Neural crest cell (in vitro differentiated cells): ENCODE measurements around the gene DNASE1L2. TPM values are rescaled to one million over a fixed set of nuclear protein-coding genes. Genes with fewer than 3 reads are reported as not detected.

ENCODE experiments used
- DNase-seq: peaks from one replicate; pipeline ENCODE4 v3.0.0; 2021; ENCODE audit warnings: low read depth, mixed read lengths, low spot score
- H3K27ac Mint-ChIP-seq: one replicate; pipeline ENCODE4 v1.8.0; 2021; ENCODE audit warnings: mild to moderate bottlenecking, mixed read lengths; ENCODE audit not compliant: unreplicated experiment
- H3K27me3 Mint-ChIP-seq: 2 replicates; pipeline ENCODE4 v1.8.0; 2021; ENCODE audit warnings: low read depth, mild to moderate bottlenecking, mixed read lengths
- H3K36me3 Mint-ChIP-seq: 2 replicates; pipeline ENCODE4 v1.8.0; 2021; ENCODE audit warnings: low read depth, mild to moderate bottlenecking, mixed read lengths
- H3K4me1 Mint-ChIP-seq: 2 replicates; pipeline ENCODE4 v1.8.0; 2021; ENCODE audit warnings: mixed read lengths
- H3K4me3 Mint-ChIP-seq: one replicate; pipeline ENCODE4 v1.8.0; 2021; ENCODE audit warnings: mild to moderate bottlenecking, mixed read lengths
- H3K9me3 Mint-ChIP-seq: 2 replicates; pipeline ENCODE4 v1.8.0; 2021; ENCODE audit warnings: mixed read lengths
- CTCF ChIP-seq: fragments of 200-600 bp; sonication (generic); conservative IDR thresholded peaks from 2 replicates; pipeline ENCODE4 v1.5.0; 2021; ENCODE audit warnings: antibody characterized with exemption, mild to moderate bottlenecking
- total RNA-seq: library from RNA; stranded (reverse); gene quantifications from 2 replicates; pipeline ENCODE4 v1.2.1, GENCODE V29; 2021

The DNASE1L2 gene
- total RNA-seq, 1 donor from 2014 or later = 1.6 TPM

- Mint-ChIP-seq H3K4me3 (no peak overlapping the region), H3K27ac (no peak overlapping the region), H3K9me3 (no peaks in the 10 kb centered on the region), H3K4me1 (peaks cover 9% of the 10 kb centered on the region), H3K27me3 (no peaks in the 10 kb centered on the region), H3K36me3 (no peaks in the 10 kb centered on the region)
- no peak for DNase-seq
- no peak for TF ChIP-seq CTCF
These were observed 7.2 kb upstream of the DNASE1L2 start for GRCh38 chr16:2229091-2229490.

DNA sequence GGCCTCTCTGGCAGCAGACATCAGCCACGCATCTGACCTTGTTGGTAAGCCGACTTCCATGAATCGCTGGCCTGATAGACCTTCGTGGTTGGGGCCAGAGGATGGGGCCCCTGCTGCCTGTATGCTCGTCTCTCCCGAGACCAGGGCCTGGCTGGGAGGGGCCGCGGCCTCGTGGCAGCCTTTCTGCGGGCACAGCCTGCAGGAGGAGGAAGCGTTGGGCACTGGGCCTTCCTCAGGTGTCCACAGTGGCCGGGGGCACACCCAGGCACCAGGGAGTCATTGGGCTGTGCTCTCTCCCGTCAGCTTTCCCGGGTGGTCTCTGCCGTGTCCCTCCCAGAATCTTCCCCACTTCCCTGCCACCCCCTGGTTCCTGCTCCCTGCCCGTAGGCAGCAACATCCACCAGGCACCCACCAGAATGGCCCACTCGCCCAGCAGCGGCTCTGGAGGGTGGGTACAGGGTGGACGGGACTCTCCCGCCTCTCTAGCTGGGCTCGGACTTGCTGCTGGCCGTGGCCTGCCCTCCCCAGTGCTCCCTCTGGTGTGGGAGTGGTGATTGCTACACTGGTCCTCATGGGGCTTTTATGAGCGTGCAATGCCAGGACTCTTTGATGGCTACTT is 6.5 kb upstream of the DNASE1L2 start:
- TF ChIP-seq CTCF = no peak
- Mint-ChIP-seq H3K27ac (no peak overlapping the region), H3K4me3 (no peak overlapping the region), H3K36me3 (no peaks in the 10 kb centered on the region), H3K4me1 (peaks cover 5% of the 10 kb centered on the region), H3K27me3 (no peaks in the 10 kb centered on the region), H3K9me3 (no peaks in the 10 kb centered on the region)
- no peak for DNase-seq

- DNase-seq = no peak
- Mint-ChIP-seq H3K4me3 (no peak overlapping the region), H3K4me1 (peaks cover 5% of the 10 kb centered on the region), H3K36me3 (peaks cover under 1% of the 10 kb centered on the region), H3K9me3 (no peaks in the 10 kb centered on the region), H3K27me3 (peaks cover 1% of the 10 kb centered on the region), H3K27ac (no peak overlapping the region)
- TF ChIP-seq CTCF = no peak
These were observed 5.9 kb upstream of the DNASE1L2 start for GRCh38 chr16:2230376-2230775.

DNA sequence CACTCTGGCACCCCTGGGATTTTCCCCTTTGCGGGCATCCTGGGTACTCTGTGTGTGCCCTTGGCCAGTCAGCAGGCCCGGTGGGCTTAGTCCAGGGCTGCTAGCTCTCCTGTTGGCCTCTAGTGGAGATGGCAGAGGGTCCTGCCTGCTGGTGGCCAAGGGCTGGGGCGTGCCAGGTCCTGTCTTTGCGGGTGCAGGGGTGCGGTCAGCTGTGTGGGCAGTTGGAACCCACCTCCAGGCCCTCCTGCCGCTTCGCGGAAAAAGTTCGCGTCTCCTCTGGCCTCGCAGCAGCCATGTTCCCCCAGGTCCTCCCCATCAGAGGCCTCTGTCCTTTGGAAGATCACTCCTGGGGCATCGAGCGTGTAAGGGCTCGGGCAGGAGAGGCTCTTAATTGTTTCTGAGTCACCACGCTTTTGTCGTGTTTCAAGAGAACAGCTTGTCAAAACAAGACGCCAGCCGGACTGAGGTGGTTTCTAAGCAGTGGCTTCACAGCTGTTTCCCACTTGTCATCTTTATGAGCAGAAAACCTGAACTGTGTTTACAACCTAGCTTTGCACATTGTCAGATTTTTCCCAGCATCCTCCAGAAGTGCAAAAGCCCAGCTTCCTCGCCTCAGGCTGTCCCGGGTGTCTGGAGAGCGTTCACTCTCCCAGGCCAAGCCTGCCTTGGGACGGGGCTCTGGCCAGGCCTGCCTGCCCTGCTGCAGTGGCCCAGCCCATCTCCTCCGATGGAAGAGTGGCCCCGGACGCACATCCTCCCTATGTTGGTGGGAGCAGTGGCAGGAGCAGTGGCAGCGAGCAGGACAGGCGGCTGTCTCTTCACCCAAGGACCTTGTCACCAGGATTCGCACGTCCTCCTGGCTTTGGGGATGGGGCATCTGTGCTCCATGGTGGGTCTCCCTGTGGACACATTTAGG is 5.0 kb upstream of the DNASE1L2 start:
- Mint-ChIP-seq H3K36me3 (peaks cover 2% of the 10 kb centered on the region), H3K27me3 (peaks cover 9% of the 10 kb centered on the region), H3K27ac (no peak overlapping the region), H3K4me1 (peaks cover 2% of the 10 kb centered on the region), H3K9me3 (no peaks in the 10 kb centered on the region), H3K4me3 (no peak overlapping the region)
- TF ChIP-seq CTCF = no peak
- DNase-seq = no peak

DNA sequence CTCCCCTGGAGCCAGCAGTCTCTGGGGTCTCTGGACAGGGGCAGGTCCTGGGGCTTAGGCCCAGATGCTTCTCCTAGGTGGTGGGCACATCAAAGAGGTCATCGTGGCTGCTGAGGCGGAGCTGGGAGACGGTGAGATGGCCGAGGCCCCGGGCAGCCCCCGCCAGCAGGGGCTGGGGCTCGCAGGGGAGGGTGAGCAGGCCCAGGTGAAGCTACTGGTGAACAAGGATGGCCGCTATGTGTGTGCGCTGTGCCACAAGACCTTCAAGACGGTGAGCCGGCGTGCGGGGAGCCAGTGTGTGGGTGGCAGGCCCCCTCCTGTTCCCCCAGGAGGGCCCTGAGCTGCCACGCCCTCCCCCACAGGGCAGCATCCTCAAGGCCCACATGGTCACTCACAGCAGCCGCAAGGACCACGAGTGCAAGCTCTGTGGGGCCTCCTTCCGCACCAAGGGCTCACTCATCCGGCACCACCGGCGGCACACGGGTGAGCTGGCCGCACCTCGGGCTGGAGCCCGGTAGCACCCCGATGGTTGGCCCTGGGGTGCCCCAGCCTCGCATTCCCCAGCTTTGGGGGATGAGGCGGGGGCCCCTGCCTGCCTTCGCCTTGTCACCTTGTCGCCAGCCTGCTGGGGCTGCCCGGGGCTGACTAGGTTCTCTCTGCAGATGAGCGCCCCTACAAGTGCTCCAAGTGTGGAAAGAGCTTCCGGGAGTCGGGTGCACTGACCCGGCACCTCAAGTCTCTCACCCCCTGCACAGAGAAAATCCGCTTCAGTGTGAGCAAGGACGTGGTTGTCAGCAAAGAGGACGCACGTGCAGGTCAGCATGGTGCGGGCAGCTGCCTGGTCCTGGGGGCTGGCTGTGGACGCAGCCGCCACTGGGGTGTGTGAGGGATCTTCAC is 3.9 kb upstream of the DNASE1L2 start:
- no peaks in the 10 kb centered on the region for H3K9me3 Mint-ChIP-seq
- no peaks in the 10 kb centered on the region for H3K4me1 Mint-ChIP-seq
- no peak overlapping the region for H3K4me3 Mint-ChIP-seq
- H3K27ac Mint-ChIP-seq = no peak overlapping the region
- no peak for DNase-seq
- no peak for TF ChIP-seq CTCF
- peaks cover 2% of the 10 kb centered on the region for H3K36me3 Mint-ChIP-seq
- peaks cover 18% of the 10 kb centered on the region for H3K27me3 Mint-ChIP-seq
